Measurements from ENCODE around the gene SCYGR5.
"Not testable (repeated sequence)": the region's sequence is repeated elsewhere in the genome, so short reads cannot be mapped to it uniquely, and the experiment has no call there.

Gene SCYGR5, protein sequence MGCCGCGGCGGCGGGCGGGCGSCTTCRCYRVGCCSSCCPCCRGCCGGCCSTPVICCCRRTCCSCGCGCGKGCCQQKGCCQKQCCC

DNA sequence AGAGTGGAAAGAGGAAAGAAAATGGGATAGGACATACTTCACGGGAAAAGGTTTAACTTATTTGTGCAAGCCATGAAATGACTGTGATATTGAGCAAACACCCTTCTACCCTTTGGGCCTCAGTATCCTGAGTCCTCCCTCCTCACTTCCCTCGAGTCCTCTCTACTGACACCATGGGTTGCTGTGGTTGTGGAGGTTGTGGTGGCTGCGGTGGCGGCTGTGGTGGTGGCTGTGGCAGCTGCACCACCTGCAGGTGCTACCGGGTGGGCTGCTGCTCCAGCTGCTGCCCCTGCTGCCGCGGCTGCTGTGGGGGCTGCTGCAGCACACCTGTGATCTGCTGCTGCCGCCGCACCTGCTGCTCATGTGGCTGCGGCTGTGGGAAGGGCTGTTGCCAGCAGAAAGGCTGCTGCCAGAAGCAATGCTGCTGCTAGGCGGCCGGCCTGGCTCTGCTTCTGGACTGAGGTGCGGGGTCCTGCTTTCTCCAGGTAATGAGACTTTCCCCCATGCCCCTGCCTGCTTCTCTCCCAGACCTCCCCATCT, at the start of gene SCYGR5:
TSS of gene SCYGR5 (plus strand) at position 174 of the 540 bp plus-strand sequence. CDS start at position 174, 0 bp downstream.
- not testable (repeated sequence) for H3K9me3 Mint-ChIP-seq (ENCODE audit: low read depth); H3K36me3 Mint-ChIP-seq; H3K27ac Mint-ChIP-seq; H3K4me3 Mint-ChIP-seq; H3K27me3 Mint-ChIP-seq; H3K4me1 Mint-ChIP-seq (ENCODE audit: low read depth)

DNA sequence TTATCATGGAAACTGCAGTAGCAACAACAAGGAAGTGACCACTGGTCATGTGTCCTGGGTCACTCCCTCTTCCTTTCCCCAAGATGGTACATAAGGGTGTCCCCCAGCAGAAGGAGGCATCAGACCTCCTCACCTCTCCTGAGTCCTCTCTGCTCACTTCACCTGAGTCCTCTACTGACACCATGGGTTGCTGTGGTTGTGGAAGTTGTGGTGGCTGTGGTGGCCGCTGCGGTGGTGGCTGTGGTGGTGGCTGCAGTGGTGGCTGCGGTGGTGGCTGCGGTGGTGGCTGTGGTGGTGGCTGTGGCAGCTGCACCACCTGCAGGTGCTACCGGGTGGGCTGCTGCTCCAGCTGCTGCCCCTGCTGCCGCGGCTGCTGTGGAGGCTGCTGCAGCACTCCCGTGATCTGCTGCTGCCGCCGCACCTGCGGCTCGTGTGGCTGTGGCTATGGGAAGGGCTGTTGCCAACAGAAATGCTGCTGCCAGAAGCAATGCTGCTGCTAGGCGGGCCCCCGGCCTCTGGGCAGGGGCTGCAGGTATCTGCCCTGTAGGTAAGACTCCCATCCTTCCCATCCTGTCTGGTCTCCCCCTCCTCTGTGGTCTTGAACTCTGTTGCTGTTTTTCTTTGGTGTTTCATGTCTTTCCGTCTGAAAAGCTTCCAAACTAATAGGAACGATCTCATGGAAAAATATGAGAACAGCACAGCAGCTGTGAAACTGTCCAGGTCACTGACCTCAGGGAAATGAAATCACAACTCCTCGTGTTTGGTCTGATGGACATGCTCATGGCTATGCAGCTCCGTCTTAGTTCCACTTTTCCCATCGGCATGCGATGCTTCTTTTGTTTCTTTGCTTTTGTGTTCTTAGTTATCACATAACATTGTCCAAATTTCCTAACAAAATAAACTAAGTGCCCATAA, 49.0 kb upstream of the SCYGR5 start, which contains the start of gene SCYGR4:
TSS of gene SCYGR4 (plus strand) at position 183 of the 915 bp plus-strand sequence. CDS start at position 183, 0 bp downstream.
- no peak within 1 kb of the TSS for H3K4me3 Mint-ChIP-seq
- H3K9me3 Mint-ChIP-seq (ENCODE audit: low read depth), result no peaks in the 10 kb centered on the region
- H3K4me1 Mint-ChIP-seq (ENCODE audit: low read depth), result no peaks in the 10 kb centered on the region
- no peaks in the 10 kb centered on the region for H3K36me3 Mint-ChIP-seq
- peaks cover 8% of the 10 kb centered on the region for H3K27me3 Mint-ChIP-seq
- no peak within 1 kb of the TSS for H3K27ac Mint-ChIP-seq

DNA sequence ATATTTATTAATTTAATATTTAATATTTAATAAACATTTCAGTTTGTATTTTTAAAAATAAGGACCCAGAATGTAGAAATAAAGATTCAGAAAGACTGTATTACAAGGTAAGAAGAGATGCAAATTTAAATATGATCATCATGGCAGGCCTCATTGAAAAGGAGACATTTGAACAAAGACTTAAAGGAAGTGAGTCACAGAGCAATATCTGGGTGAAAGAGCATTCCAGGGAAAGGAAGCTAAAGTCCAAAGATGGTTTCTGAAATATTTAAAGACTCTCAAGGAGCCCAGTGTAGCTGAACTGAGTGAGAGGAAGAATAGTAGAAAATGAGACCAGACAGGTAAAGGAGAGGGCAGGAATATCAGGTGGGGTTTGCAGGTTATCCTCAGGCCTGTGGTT, 43.4 kb upstream of the SCYGR5 start:
- Mint-ChIP-seq H3K27ac (no peak overlapping the region), H3K4me1 (ENCODE audit: low read depth) (no peaks in the 10 kb centered on the region), H3K9me3 (ENCODE audit: low read depth) (no peaks in the 10 kb centered on the region), H3K27me3 (no peaks in the 10 kb centered on the region), H3K36me3 (no peaks in the 10 kb centered on the region), H3K4me3 (no peak overlapping the region)

DNA sequence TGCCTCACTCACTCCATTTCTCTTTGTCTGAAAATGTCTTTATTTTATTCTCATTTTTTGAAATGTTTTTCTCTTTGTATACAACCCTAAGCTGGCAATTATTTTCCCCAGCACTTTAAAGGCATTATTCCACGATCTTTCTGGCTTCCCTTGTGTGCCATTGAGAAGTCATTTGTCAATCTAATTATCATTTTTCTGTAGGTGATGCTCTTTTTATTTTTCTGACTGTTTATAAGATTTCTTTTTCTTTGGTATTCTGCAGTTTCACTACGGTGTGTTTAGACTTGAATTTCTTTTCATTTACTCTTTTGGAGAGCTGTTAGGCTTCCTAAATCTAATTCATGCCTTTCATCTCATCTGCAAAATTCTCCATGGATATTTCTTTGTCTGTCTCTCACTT, 41.2 kb upstream of the SCYGR5 start:
- Mint-ChIP-seq H3K27me3 (peaks cover 7% of the 10 kb centered on the region), H3K4me3 (no peak overlapping the region), H3K36me3 (no peaks in the 10 kb centered on the region), H3K4me1 (ENCODE audit: low read depth) (no peaks in the 10 kb centered on the region), H3K9me3 (ENCODE audit: low read depth) (no peaks in the 10 kb centered on the region), H3K27ac (no peak overlapping the region)

DNA sequence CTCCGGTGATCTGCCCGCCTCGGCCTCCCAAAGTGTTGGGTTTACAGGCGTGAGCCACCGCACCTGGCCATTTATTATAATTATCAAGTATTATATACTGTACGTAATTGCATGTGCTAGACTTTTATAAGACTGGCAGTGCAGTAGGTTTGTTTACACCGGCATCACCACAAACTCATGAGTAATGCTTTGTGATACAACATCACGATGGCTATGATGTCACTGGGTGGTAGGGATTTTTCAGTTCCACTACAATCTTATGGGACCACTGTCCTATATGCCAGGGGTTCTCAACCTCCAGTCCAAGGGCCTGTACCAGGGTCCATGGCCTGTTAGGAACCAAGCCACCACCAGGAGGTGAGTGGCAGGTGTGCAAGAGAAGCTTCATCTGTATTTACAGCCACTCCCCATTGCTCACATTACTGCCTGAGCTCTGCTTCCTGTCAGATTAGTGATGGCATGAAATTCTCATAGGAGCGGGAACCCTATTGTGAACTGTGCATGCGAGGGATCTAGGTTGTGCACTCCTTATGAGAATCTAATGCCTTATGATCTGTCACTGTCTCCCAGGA, 39.9 kb upstream of the SCYGR5 start:
- no peak overlapping the region for H3K27ac Mint-ChIP-seq
- no peaks in the 10 kb centered on the region for H3K9me3 Mint-ChIP-seq (ENCODE audit: low read depth)
- peaks cover 7% of the 10 kb centered on the region for H3K27me3 Mint-ChIP-seq
- no peak overlapping the region for H3K4me3 Mint-ChIP-seq
- H3K36me3 Mint-ChIP-seq, result no peaks in the 10 kb centered on the region
- H3K4me1 Mint-ChIP-seq (ENCODE audit: low read depth), result no peaks in the 10 kb centered on the region

DNA sequence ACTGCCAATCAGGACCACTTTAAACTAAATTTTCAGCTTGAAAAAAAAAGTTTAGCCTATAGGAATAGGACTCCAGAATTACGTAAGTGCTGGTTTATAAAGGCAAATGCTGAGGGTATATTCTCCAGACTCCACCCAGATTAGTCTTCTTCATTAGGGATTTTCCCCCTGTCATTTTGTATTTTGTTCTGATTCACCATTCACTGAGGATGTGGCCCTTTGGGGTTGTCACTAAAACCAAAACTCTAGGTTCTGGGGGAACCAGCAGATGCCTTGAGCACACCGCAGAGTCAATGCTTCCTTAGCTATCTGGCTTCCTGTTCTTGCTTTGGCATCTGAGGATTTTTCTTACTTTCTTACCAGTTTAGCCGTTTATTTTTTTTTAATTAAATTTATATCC, 38.8 kb upstream of the SCYGR5 start:
- H3K4me1 Mint-ChIP-seq (ENCODE audit: low read depth), result no peaks in the 10 kb centered on the region
- H3K27ac Mint-ChIP-seq, result no peak overlapping the region
- no peaks in the 10 kb centered on the region for H3K36me3 Mint-ChIP-seq
- no peak overlapping the region for H3K4me3 Mint-ChIP-seq
- no peaks in the 10 kb centered on the region for H3K9me3 Mint-ChIP-seq (ENCODE audit: low read depth)
- H3K27me3 Mint-ChIP-seq, result peaks cover 7% of the 10 kb centered on the region

DNA sequence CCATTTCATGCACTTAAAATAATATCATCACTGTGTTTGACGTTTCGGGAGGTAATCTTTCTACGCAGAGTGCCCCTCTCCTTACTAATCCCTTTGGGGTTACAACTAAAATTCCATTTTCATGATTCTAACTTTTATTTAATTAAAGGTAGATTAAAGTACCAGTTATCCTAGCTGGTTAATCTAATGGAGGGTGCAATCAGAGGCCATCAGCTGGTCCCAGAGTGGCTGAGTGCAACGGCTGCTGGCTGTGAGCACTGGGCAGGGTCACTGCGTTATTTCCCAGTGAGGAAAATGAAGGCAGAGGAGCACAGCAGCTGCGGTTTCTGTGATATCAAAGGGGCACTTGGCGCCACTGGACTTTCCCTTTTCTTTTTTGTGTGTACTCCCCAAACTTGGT, 37.2 kb upstream of the SCYGR5 start:
- Mint-ChIP-seq H3K27me3 (peaks cover 7% of the 10 kb centered on the region), H3K36me3 (no peaks in the 10 kb centered on the region), H3K27ac (no peak overlapping the region), H3K9me3 (ENCODE audit: low read depth) (no peaks in the 10 kb centered on the region), H3K4me3 (no peak overlapping the region), H3K4me1 (ENCODE audit: low read depth) (no peaks in the 10 kb centered on the region)

DNA sequence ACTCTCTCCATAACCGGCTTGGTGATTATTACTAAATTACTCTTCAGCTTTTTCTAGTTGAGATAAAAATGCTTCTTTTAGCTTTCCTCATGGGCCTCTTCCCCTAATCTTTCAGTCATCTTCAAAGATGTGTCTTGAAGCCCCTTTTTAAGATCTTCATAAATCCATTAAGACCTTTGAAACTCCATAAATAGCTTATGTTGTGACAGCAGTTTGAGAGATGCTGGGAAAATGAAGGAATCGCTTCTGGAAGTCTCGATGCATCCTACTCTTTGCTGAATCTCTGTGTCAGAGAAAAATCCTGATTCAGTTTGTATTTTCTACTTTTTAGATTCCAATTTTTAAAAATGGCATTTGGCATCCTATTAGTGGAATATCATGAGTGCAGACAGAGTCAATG, 36.3 kb upstream of the SCYGR5 start:
- Mint-ChIP-seq H3K9me3 (ENCODE audit: low read depth) (no peaks in the 10 kb centered on the region), H3K36me3 (no peaks in the 10 kb centered on the region), H3K27me3 (peaks cover 7% of the 10 kb centered on the region), H3K27ac (no peak overlapping the region), H3K4me3 (no peak overlapping the region), H3K4me1 (ENCODE audit: low read depth) (no peaks in the 10 kb centered on the region)

DNA sequence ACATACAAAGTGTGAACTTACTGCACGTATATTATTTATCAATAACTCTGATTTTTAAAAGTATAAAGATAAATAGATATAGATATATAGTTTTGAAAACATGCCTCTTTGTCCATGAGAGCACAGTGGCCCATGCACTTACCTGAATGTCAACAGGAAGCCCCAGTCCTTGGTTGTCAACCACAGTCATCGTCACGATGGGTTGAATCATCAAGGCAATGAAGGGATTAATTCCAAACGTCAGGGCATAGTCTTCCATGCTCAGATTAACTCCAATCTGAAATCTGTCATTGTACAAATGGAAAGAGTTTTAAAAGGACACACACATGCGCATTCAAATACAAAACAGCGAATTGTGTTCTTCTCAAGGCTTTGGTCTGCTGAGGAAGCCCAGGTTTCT, 33.8 kb upstream of the SCYGR5 start:
- no peaks in the 10 kb centered on the region for H3K9me3 Mint-ChIP-seq (ENCODE audit: low read depth)
- H3K27me3 Mint-ChIP-seq, result peaks cover 7% of the 10 kb centered on the region
- no peak overlapping the region for H3K27ac Mint-ChIP-seq
- H3K36me3 Mint-ChIP-seq, result no peaks in the 10 kb centered on the region
- H3K4me1 Mint-ChIP-seq (ENCODE audit: low read depth), result no peaks in the 10 kb centered on the region
- no peak overlapping the region for H3K4me3 Mint-ChIP-seq

DNA sequence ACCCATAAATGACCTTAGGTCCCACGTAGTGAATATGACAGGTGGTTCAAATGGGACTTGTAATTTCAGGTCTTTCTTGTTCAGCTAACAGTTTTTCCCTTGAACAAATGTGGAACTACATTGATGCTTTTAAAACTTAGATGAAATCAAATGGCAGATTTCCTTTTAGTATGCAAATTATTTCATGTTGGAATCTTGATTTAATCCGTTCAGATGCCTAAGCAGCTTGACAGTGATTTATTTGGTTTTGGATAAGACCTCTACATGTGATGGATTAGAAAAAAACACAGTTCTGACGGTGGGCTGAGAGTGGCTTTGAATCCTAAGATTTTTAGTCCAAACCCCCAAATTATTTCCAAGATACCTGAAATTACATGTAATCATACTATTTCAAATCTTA, 32.4 kb upstream of the SCYGR5 start:
- Mint-ChIP-seq H3K4me3 (no peak overlapping the region), H3K27ac (no peak overlapping the region), H3K36me3 (no peaks in the 10 kb centered on the region), H3K4me1 (ENCODE audit: low read depth) (no peaks in the 10 kb centered on the region), H3K27me3 (peaks cover 3% of the 10 kb centered on the region), H3K9me3 (ENCODE audit: low read depth) (no peaks in the 10 kb centered on the region)

DNA sequence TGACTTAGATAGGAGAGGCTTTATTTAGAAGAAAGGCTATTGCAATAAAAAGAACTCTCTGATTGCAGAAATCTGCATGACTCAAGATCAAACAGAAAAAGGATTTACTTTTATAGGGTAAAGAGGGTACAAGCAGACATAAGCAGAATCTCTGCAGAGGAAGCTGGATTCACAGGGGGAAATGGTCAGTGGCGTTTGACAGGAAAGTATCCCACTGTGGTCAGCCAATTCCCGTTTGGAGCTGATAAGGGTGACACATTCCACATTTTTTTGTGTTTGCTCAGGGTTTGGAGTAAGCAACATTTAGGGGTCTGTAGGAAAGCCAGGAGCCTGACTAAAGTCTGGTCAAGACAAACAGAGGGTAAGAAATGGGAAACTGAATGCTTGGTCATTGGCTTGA, 23.9 kb upstream of the SCYGR5 start:
- H3K4me1 Mint-ChIP-seq (ENCODE audit: low read depth), result no peaks in the 10 kb centered on the region

DNA sequence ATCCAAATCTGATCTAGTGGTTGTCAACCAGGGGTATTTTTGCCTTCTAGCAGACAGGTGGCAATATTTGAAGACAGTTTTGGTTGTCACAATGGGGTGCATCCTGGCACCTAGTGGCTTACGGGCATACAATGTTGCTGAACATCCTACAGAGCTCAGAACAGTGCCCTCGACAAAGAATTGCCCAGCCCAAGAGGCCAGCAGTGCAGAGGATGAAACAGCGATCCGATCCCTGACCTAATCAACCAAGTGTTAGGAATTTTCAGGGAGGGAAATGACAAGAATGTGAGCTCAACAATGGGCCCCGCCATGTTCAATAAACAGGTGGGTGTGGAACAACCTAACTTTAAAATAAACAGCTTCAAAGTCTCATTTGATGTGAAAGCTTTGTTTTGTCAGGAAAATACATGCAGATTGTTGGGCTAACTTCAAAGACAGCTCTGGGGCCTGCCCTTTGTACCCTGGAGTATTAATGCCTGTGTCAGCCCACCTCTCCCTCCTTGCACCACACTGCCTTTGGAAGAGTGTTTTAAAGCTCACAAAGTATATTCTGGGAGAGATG, 22.5 kb upstream of the SCYGR5 start:
- Mint-ChIP-seq H3K27me3 (no peaks in the 10 kb centered on the region), H3K27ac (no peak overlapping the region), H3K4me1 (ENCODE audit: low read depth) (no peaks in the 10 kb centered on the region), H3K9me3 (ENCODE audit: low read depth) (no peaks in the 10 kb centered on the region), H3K4me3 (no peak overlapping the region), H3K36me3 (no peaks in the 10 kb centered on the region)

More for the DNA sequence above, 23.9 kb upstream of the SCYGR5 start:
- no peaks in the 10 kb centered on the region for H3K27me3 Mint-ChIP-seq
- no peaks in the 10 kb centered on the region for H3K36me3 Mint-ChIP-seq
- no peak overlapping the region for H3K27ac Mint-ChIP-seq
- H3K9me3 Mint-ChIP-seq (ENCODE audit: low read depth), result no peaks in the 10 kb centered on the region
- H3K4me3 Mint-ChIP-seq, result no peak overlapping the region

DNA sequence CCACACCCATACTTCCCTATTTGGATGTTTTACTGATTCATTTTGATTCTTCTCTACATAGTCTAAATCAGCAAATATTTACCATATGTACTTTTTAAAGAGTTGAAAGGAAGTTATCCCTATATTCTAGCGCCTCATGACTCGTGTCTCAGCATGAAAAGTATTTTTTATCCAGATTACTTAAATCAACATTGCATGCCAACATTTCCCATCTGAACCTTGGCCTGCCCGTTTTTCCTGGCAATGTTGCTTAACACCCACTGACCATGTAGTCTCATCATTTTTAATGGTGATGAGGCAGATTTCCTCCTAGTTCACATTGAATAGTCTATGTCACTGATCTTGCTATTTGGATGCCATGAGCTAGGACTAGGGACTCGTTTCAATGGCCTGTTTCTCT, 13.2 kb upstream of the SCYGR5 start:
- Mint-ChIP-seq H3K36me3 (no peaks in the 10 kb centered on the region), H3K4me1 (ENCODE audit: low read depth) (no peaks in the 10 kb centered on the region), H3K27me3 (peaks cover 7% of the 10 kb centered on the region), H3K9me3 (ENCODE audit: low read depth) (no peaks in the 10 kb centered on the region), H3K27ac (no peak overlapping the region), H3K4me3 (no peak overlapping the region)

DNA sequence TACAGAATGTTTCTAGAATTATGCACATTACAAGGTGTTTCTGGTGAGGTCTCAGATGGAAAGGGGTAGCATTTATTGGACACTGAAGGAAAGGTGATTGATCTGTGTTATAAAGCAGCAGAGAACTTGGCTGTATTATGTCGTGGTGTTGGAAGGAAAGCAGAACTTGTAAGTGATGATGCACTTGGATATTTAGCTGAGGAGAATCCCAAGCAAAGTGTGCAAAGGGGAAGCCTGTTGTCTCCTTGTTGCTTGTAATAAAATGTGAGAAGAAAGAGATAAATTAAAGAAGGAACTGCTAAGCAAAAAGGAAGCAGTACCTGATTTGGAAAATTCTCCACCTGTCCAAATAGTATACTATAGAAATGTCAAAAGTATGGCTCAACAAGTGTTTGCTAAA, 12.2 kb upstream of the SCYGR5 start:
- H3K4me1 Mint-ChIP-seq (ENCODE audit: low read depth), result no peaks in the 10 kb centered on the region
- H3K27me3 Mint-ChIP-seq, result peaks cover 7% of the 10 kb centered on the region
- H3K9me3 Mint-ChIP-seq (ENCODE audit: low read depth), result no peaks in the 10 kb centered on the region
- no peak overlapping the region for H3K27ac Mint-ChIP-seq
- H3K4me3 Mint-ChIP-seq, result no peak overlapping the region
- no peaks in the 10 kb centered on the region for H3K36me3 Mint-ChIP-seq

DNA sequence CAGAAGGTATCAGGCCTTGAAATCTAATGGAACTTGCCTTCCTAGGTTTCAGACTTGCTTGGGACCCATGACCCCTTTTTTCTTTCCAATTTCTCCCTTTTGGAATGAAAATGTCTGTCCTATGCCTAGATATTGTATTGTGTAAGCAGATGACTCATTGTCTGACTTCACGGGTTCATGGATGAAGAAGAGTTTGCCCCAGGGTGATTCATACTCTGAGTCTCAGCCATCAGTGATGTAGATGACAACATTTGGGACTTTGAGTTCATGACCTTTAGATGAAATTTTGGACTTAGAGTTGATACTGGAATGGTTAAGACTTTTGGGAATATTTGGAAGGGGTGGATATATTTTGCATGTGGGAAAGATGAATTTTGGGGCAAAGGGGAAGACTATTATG, 11.2 kb upstream of the SCYGR5 start:
- H3K4me3 Mint-ChIP-seq, result no peak overlapping the region

More for the DNA sequence above, 11.2 kb upstream of the SCYGR5 start:
- H3K9me3 Mint-ChIP-seq (ENCODE audit: low read depth), result no peaks in the 10 kb centered on the region
- no peaks in the 10 kb centered on the region for H3K36me3 Mint-ChIP-seq
- no peaks in the 10 kb centered on the region for H3K4me1 Mint-ChIP-seq (ENCODE audit: low read depth)
- H3K27me3 Mint-ChIP-seq, result peaks cover 4% of the 10 kb centered on the region
- H3K27ac Mint-ChIP-seq, result no peak overlapping the region

All from activated naive CD8-positive, alpha-beta T cell (primary cell).